GM12878 (cell line): ENCODE measurements around the gene DNAH9.

ENCODE experiments used
- ETV6 ChIP-seq, 2 experiments: fragments of 450-650 bp in 1 of 2; IDR thresholded peaks in 1 of 2; conservative IDR thresholded peaks in 1 of 2; 2 replicates each; pipeline ENCODE4 v1.6.1; 2014; ENCODE audit warnings: antibody characterized with exemption in 1 of 2, borderline replicate concordance in 1 of 2, low read depth in 1 of 2, mild to moderate bottlenecking in 1 of 2, moderate library complexity in 1 of 2
- JUNB ChIP-seq: IDR thresholded peaks from 2 replicates; pipeline ENCODE4 v1.6.1; 2016; ENCODE audit warnings: antibody characterized with exemption, mild to moderate bottlenecking
- POLR2A ChIP-seq: IDR thresholded peaks from 2 replicates; pipeline ENCODE4 v1.6.1; 2011; ENCODE audit warnings: low read depth, mild to moderate bottlenecking, low read length

DNA sequence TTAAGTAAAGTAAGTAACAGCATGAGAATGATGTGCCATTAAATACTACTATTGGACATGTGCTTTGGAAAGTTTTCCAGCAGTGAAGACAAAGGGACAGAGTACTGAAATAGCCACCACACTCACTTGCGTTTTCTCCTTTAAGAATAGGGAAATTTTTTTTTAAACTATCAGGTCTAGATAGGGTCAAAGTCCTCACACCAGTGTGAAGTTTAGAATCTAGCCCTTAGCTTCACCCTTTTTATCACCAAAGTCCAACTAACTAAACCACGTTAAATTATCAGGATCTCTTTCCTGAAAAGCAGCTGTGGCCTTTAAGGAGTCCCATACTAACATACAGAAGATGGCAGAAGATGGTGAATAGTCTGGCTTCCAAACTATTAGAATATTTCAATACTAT lies 218.1 kb downstream of the DNAH9 start:
- TF ChIP-seq POLR2A (no peak), ETV6 (conservative IDR thresholded peaks at IDR 0.05 in 1 of 2, IDR thresholded peaks at IDR 0.05 in 1 of 2; ENCODE audit: borderline replicate concordance in 1 of 2, low read depth in 1 of 2) (no peak), JUNB (no peak)
